SK-N-SH treated with all-trans-retinoic acid at 6 μM for 48 hours (cell line): ENCODE measurements around the gene NFIA.

Experiments used
- ATAC-seq: fragments of 200-7000 bp; cut with Tn5 transposase; 3 replicates; pipeline ENCODE4 v1.9.1; 2020; ENCODE audit warnings: mild to moderate bottlenecking, moderate library complexity
- CSDC2 ChIP-seq: fragments of 250-450 bp; sonication (Bioruptor Pico); IDR thresholded peaks from 2 replicates; pipeline ENCODE4 v1.5.0; 2020; ENCODE audit warnings: mild to moderate bottlenecking, moderate library complexity
- ESRRG ChIP-seq: fragments of 250-450 bp; sonication (Bioruptor Pico); IDR thresholded peaks from 2 replicates; pipeline ENCODE4 v1.6.1; 2021; ENCODE audit warnings: mild to moderate bottlenecking
- ISL1 ChIP-seq: fragments of 250-450 bp; sonication (Bioruptor Pico); IDR thresholded peaks from 2 replicates; pipeline ENCODE4 v2.1.2; 2022; ENCODE audit warnings: mild to moderate bottlenecking, moderate library complexity
- OSR1 ChIP-seq: fragments of 250-450 bp; sonication (Bioruptor Pico); IDR thresholded peaks from 2 replicates; pipeline ENCODE4 v1.8.0; 2022; ENCODE audit warnings: moderate library complexity, mild to moderate bottlenecking, inconsistent platforms
- PATZ1 ChIP-seq: fragments of 250-450 bp; sonication (Bioruptor Pico); IDR thresholded peaks from 2 replicates; pipeline ENCODE4 v1.8.0; 2020; ENCODE audit warnings: mild to moderate bottlenecking, moderate library complexity, borderline replicate concordance
- POU6F1 ChIP-seq: fragments of 250-450 bp; sonication (Bioruptor Pico); IDR thresholded peaks from 2 replicates; pipeline ENCODE4 v1.8.0; 2021; ENCODE audit warnings: low read depth, mild to moderate bottlenecking, moderate library complexity, borderline replicate concordance
- PPARA ChIP-seq: fragments of 250-450 bp; sonication (Bioruptor Pico); IDR thresholded peaks from 2 replicates; pipeline ENCODE4 v1.5.0; 2020; ENCODE audit warnings: mild to moderate bottlenecking, borderline replicate concordance
- RARB ChIP-seq: fragments of 250-450 bp; sonication (Bioruptor Pico); IDR thresholded peaks from 2 replicates; pipeline ENCODE4 v1.8.0; 2021; ENCODE audit warnings: mild to moderate bottlenecking, moderate library complexity
- TCF4 ChIP-seq: fragments of 250-450 bp; sonication (Bioruptor Pico); IDR thresholded peaks from 2 replicates; pipeline ENCODE4 v1.8.0; 2021; ENCODE audit warnings: mild to moderate bottlenecking, moderate library complexity, borderline replicate concordance
- TOX ChIP-seq: fragments of 250-450 bp; sonication (Bioruptor Pico); IDR thresholded peaks from 2 replicates; pipeline ENCODE4 v1.8.0; 2021; ENCODE audit warnings: mild to moderate bottlenecking, moderate library complexity, borderline replicate concordance
- TSHZ2 ChIP-seq: fragments of 250-450 bp; sonication (Bioruptor Pico); IDR thresholded peaks from 2 replicates; pipeline ENCODE4 v1.5.0; 2020; ENCODE audit warnings: mild to moderate bottlenecking, moderate library complexity
- ZC3H10 ChIP-seq: fragments of 250-450 bp; sonication (Bioruptor Pico); IDR thresholded peaks from 2 replicates; pipeline ENCODE4 v1.5.1; 2021; ENCODE audit warnings: mild to moderate bottlenecking, moderate library complexity
- ZFP30 ChIP-seq: fragments of 450-650 bp; formaldehyde crosslinking; IDR thresholded peaks from 2 replicates; pipeline ENCODE4 v1.5.0; 2022; ENCODE audit warnings: mild to moderate bottlenecking, moderate library complexity
- ZNF565 ChIP-seq: fragments of 450-650 bp; formaldehyde crosslinking; conservative IDR thresholded peaks from 2 replicates; pipeline ENCODE4 v1.5.0; 2020; ENCODE audit warnings: low read depth, mild to moderate bottlenecking, moderate library complexity
- ZNF70 ChIP-seq: fragments of 450-650 bp; formaldehyde crosslinking; IDR thresholded peaks from 2 replicates; pipeline ENCODE4 v1.5.0; 2020; ENCODE audit warnings: mild to moderate bottlenecking, moderate library complexity
- ZNF8 ChIP-seq: fragments of 450-650 bp; formaldehyde crosslinking; IDR thresholded peaks from 2 replicates; pipeline ENCODE4 v1.5.0; 2020; ENCODE audit warnings: mild to moderate bottlenecking, moderate library complexity
- TF ChIP-seq, protein P1 (sequence below): fragments of 250-450 bp; sonication (Bioruptor Pico); IDR thresholded peaks from 2 replicates; pipeline ENCODE4 v1.5.1; 2021; ENCODE audit warnings: mild to moderate bottlenecking, moderate library complexity
- TF ChIP-seq, protein P2 (sequence below): fragments of 250-450 bp; sonication (Bioruptor Pico); IDR thresholded peaks from 2 replicates; pipeline ENCODE4 v1.5.1; 2020; ENCODE audit warnings: low read depth, mild to moderate bottlenecking, moderate library complexity

Gene NFIA

DNA sequence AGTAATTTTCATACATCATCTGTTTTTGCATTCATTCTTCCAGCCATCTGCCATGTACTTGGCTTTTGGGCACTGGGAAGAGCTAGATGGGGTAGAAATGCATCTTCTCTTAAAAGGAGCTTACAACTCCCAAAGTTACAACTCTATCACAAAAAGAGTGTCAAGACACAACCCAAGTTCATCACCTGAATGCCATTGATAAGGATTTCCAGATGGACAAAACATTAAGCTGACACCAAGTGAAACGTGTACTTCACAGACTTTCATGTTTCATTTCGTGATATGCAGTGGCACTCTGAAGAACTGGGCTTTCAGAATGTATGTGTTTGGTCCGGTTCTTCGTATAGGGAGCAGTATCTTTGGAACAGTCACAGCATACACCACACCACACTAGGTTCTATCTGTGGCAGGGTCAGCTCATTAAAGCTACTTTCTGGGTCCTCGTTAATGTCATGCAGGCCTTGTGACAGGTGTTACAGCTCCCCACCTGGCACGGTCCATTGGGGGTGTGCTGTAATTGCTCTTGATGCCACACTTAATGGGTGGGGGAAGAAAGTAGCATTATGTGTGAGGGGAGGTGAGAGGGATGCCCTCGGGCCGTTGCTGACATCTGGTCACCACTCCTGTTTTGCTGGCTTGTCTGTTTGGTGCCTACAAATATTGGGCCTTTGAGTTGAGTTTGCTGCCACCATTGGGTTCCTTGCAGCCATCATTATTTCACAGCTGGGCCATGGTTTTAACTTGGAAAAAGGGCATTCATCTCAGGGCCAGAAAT is 164.9 kb downstream of the NFIA start:
- ATAC-seq: no peak
- TF ChIP-seq ZC3H10 (CRISPR knock-in tag): no peak
- TF ChIP-seq ZFP30: no peak
- no peak for TF ChIP-seq TCF4 (CRISPR knock-in tag)
- TF ChIP-seq CSDC2 (CRISPR knock-in tag): no peak
- no peak for TF ChIP-seq OSR1 (CRISPR knock-in tag)
- no peak for TF ChIP-seq TOX (CRISPR knock-in tag)
- no peak for TF ChIP-seq TSHZ2 (CRISPR knock-in tag)
- TF ChIP-seq POU6F1: no peak
- TF ChIP-seq RARB: no peak

DNA sequence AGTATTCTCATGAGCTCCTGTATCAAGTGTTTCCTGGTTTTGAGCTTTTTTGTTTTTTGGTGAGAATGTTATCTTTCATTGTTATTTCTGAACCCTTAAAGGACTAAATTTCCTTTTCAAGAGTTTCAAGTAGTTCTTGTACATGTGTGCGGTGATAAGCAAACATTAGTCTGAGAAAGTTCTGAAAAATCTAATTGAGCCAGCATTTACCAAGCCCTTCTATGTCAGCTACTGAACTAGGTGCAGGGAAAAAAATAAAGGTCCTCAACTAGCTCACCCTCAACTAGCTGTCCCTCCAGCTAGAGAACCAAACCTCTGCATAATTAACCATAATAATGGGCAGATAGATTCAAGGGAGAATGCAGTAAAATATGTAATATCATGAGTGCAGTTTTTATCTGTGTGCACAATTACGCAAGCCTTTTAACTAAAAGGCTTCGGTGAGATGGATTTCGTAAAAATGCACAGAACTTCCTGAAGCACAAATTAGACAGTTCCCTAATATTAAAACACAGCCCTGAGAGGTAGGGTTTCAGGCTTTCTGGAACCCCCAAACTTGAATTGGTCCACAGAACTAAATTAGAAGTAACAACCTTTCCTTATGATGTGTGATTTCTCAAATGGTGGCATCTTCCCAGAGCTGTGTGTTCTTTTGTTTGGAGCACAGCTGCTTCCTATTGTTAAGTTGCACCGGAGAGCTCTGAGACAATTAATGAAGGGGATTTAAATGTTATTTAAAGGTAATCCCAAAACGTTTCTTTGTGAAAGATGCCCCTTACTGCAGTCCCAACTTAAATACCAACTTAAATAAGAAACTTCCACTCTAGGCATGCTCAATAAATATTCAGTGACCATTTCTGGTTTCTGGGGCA is 165.8 kb downstream of the NFIA start:
- TF ChIP-seq, protein P1, sequence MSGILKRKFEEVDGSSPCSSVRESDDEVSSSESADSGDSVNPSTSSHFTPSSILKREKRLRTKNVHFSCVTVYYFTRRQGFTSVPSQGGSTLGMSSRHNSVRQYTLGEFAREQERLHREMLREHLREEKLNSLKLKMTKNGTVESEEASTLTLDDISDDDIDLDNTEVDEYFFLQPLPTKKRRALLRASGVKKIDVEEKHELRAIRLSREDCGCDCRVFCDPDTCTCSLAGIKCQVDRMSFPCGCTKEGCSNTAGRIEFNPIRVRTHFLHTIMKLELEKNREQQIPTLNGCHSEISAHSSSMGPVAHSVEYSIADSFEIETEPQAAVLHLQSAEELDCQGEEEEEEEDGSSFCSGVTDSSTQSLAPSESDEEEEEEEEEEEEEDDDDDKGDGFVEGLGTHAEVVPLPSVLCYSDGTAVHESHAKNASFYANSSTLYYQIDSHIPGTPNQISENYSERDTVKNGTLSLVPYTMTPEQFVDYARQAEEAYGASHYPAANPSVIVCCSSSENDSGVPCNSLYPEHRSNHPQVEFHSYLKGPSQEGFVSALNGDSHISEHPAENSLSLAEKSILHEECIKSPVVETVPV (CRISPR knock-in tag): no peak
- TF ChIP-seq ESRRG (CRISPR knock-in tag): no peak
- no peak for TF ChIP-seq OSR1 (CRISPR knock-in tag)
- TF ChIP-seq TOX (CRISPR knock-in tag): no peak
- TF ChIP-seq ISL1 (CRISPR knock-in tag): no peak
- TF ChIP-seq ZFP30: no peak
- TF ChIP-seq ZNF8 (CRISPR knock-in tag): no peak
- TF ChIP-seq ZNF565: no peak
- TF ChIP-seq POU6F1: no peak
- no peak for TF ChIP-seq ZNF70
- no peak for TF ChIP-seq TCF4 (CRISPR knock-in tag)
- TF ChIP-seq ZC3H10 (CRISPR knock-in tag): no peak
- TF ChIP-seq CSDC2 (CRISPR knock-in tag): no peak
- no peak for TF ChIP-seq RARB
- no peak for TF ChIP-seq PPARA (CRISPR knock-in tag)
- TF ChIP-seq, protein P2, sequence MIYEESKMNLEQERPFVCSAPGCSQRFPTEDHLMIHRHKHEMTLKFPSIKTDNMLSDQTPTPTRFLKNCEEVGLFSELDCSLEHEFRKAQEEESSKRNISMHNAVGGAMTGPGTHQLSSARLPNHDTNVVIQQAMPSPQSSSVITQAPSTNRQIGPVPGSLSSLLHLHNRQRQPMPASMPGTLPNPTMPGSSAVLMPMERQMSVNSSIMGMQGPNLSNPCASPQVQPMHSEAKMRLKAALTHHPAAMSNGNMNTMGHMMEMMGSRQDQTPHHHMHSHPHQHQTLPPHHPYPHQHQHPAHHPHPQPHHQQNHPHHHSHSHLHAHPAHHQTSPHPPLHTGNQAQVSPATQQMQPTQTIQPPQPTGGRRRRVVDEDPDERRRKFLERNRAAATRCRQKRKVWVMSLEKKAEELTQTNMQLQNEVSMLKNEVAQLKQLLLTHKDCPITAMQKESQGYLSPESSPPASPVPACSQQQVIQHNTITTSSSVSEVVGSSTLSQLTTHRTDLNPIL: no peak
- TF ChIP-seq TSHZ2 (CRISPR knock-in tag): no peak
- no peak for TF ChIP-seq PATZ1 (CRISPR knock-in tag)

More for the DNA sequence above, 165.8 kb downstream of the NFIA start:
- ATAC-seq: no peak
